ENCODE measurements around the gene RANBP17.
A peak's percentile ranks its signal among the peaks of the same experiment; 100 is the strongest.

RANBP17 gene

DNA sequence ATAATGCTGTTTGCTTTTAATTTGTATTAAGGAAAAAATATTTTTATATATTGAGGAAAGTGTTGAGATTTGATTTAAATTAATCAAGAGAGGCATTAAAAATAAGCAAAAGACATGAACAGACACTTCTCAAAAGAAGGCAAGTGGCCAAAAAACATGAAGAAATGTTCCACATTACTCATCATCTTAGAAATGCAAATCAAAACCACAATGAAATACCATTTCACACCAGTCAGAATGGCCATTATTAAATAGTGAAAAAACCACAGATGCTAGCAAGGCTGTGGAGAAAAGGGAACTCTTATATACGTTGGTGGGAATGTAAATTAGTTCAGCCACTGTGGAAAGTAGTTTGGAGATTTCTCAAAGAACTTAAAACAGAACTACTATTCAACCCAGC, 45.9 kb downstream of the RANBP17 start:
- Histone ChIP-seq H3K36me3 (replicated peaks; ENCODE audit: insufficient read depth, low read length) (no peaks in the 10 kb centered on the region), H3K4me1 (ENCODE audit: low read length) (no peaks in the 10 kb centered on the region), H2AFZ (ENCODE audit: low read length) (no peak overlapping the region), H3F3A (ENCODE audit: insufficient read depth, low read length) (no peaks in the 10 kb centered on the region), H3K4me2 (ENCODE audit: low read depth, low read length) (no peak overlapping the region), H3K9me2 (replicated peaks; ENCODE audit: insufficient read depth, low read length) (no peaks in the 10 kb centered on the region), H4K20me1 (ENCODE audit: insufficient read depth, low read length) (no peaks in the 10 kb centered on the region), H3K27me3 (replicated peaks; ENCODE audit: insufficient read depth, low read length) (no peaks in the 10 kb centered on the region), H3K9ac (ENCODE audit: low read length) (no peak overlapping the region), H3K27ac (ENCODE audit: low read length) (no peak overlapping the region), H3K9me3 (replicated peaks; ENCODE audit: insufficient read depth, low read length) (no peaks in the 10 kb centered on the region), H3K4me3 (ENCODE audit: low read length) (no peak overlapping the region), H3K79me2 (ENCODE audit: low read length) (no peaks in the 10 kb centered on the region)
- no peak for TF ChIP-seq EZH2phosphoT487 (IDR thresholded peaks at IDR 0.05; ENCODE audit: low read length)
- TF ChIP-seq EZH2 (optimal IDR thresholded peaks at IDR 0.05; ENCODE audit: low read depth, low read length) = no peak
- TF ChIP-seq, protein P1, sequence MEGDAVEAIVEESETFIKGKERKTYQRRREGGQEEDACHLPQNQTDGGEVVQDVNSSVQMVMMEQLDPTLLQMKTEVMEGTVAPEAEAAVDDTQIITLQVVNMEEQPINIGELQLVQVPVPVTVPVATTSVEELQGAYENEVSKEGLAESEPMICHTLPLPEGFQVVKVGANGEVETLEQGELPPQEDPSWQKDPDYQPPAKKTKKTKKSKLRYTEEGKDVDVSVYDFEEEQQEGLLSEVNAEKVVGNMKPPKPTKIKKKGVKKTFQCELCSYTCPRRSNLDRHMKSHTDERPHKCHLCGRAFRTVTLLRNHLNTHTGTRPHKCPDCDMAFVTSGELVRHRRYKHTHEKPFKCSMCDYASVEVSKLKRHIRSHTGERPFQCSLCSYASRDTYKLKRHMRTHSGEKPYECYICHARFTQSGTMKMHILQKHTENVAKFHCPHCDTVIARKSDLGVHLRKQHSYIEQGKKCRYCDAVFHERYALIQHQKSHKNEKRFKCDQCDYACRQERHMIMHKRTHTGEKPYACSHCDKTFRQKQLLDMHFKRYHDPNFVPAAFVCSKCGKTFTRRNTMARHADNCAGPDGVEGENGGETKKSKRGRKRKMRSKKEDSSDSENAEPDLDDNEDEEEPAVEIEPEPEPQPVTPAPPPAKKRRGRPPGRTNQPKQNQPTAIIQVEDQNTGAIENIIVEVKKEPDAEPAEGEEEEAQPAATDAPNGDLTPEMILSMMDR (IDR thresholded peaks at IDR 0.05; ENCODE audit: low read length) = no peak
- peak; percentile 22 for DNase-seq

DNA sequence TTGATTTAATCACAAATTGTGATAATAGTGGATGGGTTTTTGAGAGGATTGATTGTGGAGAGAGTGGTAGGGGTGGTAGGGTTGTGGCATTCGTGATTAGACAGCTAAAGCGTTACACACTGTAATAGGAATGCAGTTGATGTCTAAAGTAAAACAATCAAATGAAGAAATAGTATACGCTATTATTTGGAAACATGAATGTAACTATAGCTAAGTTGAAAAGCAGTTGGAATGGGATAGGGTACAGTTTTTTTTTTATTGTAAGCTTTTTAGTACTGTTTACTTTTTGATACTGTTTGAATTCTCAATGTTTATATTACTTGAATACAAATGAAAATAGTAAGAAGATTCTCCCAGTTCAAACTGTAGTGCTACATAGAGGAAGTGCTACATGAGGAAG, 51.8 kb downstream of the RANBP17 start:
- Histone ChIP-seq H2AFZ (ENCODE audit: low read length) (no peak overlapping the region), H3K4me1 (ENCODE audit: low read length) (no peaks in the 10 kb centered on the region), H3K9me2 (replicated peaks; ENCODE audit: insufficient read depth, low read length) (no peaks in the 10 kb centered on the region), H3K27me3 (replicated peaks; ENCODE audit: insufficient read depth, low read length) (no peaks in the 10 kb centered on the region), H3K9me3 (replicated peaks; ENCODE audit: insufficient read depth, low read length) (no peaks in the 10 kb centered on the region), H3K4me3 (ENCODE audit: low read length) (no peak overlapping the region), H3K4me2 (ENCODE audit: low read depth, low read length) (no peak overlapping the region), H3K27ac (ENCODE audit: low read length) (no peak overlapping the region), H3K36me3 (replicated peaks; ENCODE audit: insufficient read depth, low read length) (no peaks in the 10 kb centered on the region), H4K20me1 (ENCODE audit: insufficient read depth, low read length) (no peaks in the 10 kb centered on the region), H3F3A (ENCODE audit: insufficient read depth, low read length) (no peaks in the 10 kb centered on the region), H3K79me2 (ENCODE audit: low read length) (no peaks in the 10 kb centered on the region), H3K9ac (ENCODE audit: low read length) (no peak overlapping the region)
- TF ChIP-seq, protein P1 (IDR thresholded peaks at IDR 0.05; ENCODE audit: low read length) = no peak
- TF ChIP-seq EZH2phosphoT487 (IDR thresholded peaks at IDR 0.05; ENCODE audit: low read length) (no peak), EZH2 (optimal IDR thresholded peaks at IDR 0.05; ENCODE audit: low read depth, low read length) (no peak)
- DNase-seq = no peak

DNA sequence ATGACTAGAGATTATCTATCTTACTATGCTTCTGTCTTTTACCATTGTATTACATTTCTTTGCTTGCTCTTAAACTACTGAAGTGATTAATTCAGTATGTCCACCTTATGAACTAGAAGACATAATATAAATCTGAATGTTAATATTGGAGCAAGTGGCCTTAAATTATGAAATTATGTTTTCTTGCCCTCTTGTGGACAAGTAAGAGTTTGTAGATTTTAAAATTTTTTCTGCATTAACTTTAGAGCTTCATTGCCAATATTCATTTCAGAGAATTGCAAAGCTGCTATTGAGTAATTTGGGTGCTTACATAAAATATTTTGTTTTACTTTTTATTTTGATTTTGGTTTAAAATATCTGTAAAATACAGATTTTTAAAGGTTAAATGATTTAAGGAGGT, 55.3 kb downstream of the RANBP17 start:
- DNase-seq = no peak
- no peaks in the 10 kb centered on the region for H4K20me1 ChIP-seq (ENCODE audit: insufficient read depth, low read length)
- H3K27me3 ChIP-seq (replicated peaks; ENCODE audit: insufficient read depth, low read length) = no peaks in the 10 kb centered on the region
- H3F3A ChIP-seq (ENCODE audit: insufficient read depth, low read length) = no peaks in the 10 kb centered on the region
- no peak overlapping the region for H3K4me2 ChIP-seq (ENCODE audit: low read depth, low read length)
- no peaks in the 10 kb centered on the region for H3K36me3 ChIP-seq (replicated peaks; ENCODE audit: insufficient read depth, low read length)
- no peaks in the 10 kb centered on the region for H3K79me2 ChIP-seq (ENCODE audit: low read length)
- no peak overlapping the region for H3K27ac ChIP-seq (ENCODE audit: low read length)
- no peak overlapping the region for H3K4me3 ChIP-seq (ENCODE audit: low read length)
- TF ChIP-seq, protein P1 (IDR thresholded peaks at IDR 0.05; ENCODE audit: low read length) = 0 out of 2 replicates have a peak, but pooled peaks have one; percentile 14
- no peak for TF ChIP-seq EZH2 (optimal IDR thresholded peaks at IDR 0.05; ENCODE audit: low read depth, low read length)
- TF ChIP-seq EZH2phosphoT487 (IDR thresholded peaks at IDR 0.05; ENCODE audit: low read length) = no peak
- no peaks in the 10 kb centered on the region for H3K4me1 ChIP-seq (ENCODE audit: low read length)
- H3K9ac ChIP-seq (ENCODE audit: low read length) = no peak overlapping the region
- H3K9me2 ChIP-seq (replicated peaks; ENCODE audit: insufficient read depth, low read length) = no peaks in the 10 kb centered on the region
- H2AFZ ChIP-seq (ENCODE audit: low read length) = no peak overlapping the region
- no peaks in the 10 kb centered on the region for H3K9me3 ChIP-seq (replicated peaks; ENCODE audit: insufficient read depth, low read length)

Data from MM.1S (cell line).